HepG2 (cell line): ENCODE measurements around the gene GRK4. TPM values are rescaled to one million over a fixed set of nuclear protein-coding genes. Genes with fewer than 3 reads are reported as not detected.
A peak's percentile ranks its signal among the peaks of the same experiment; 100 is the strongest.

ENCODE experiments used
- ARID2 ChIP-seq: sonication (generic); formaldehyde crosslinking; IDR thresholded peaks from 2 replicates; pipeline ENCODE4 v1.8.1; 2022; ENCODE audit warnings: mild to moderate bottlenecking, missing genetic modification reagents, borderline replicate concordance
- EEA1 ChIP-seq: sonication (generic); formaldehyde crosslinking; IDR thresholded peaks from 2 replicates; pipeline ENCODE4 v1.5.1; 2020; ENCODE audit warnings: mild to moderate bottlenecking, missing genetic modification reagents, borderline replicate concordance
- ETS1 ChIP-seq: sonication (generic); formaldehyde crosslinking; IDR thresholded peaks from 2 replicates; pipeline ENCODE4 v1.4.0; 2020; ENCODE audit warnings: missing genetic modification reagents
- FOXC1 ChIP-seq: sonication (generic); formaldehyde crosslinking; IDR thresholded peaks from 2 replicates; pipeline ENCODE4 v1.8.0; 2022; ENCODE audit warnings: mild to moderate bottlenecking, missing genetic modification reagents, borderline replicate concordance
- JDP2 ChIP-seq: sonication (generic); formaldehyde crosslinking; IDR thresholded peaks from 2 replicates; pipeline ENCODE4 v1.8.1; 2022; ENCODE audit warnings: missing genetic modification reagents, borderline replicate concordance
- MBNL3 ChIP-seq: fragments of 250-450 bp; sonication (Bioruptor Pico); conservative IDR thresholded peaks from 2 replicates; pipeline ENCODE4 v1.8.0; 2022; ENCODE audit warnings: mild to moderate bottlenecking, inconsistent platforms
- PTBP1 ChIP-seq: fragments of 200-400 bp; formaldehyde crosslinking; IDR thresholded peaks from 2 replicates; pipeline ENCODE4 v1.6.1; 2018; ENCODE audit warnings: low read length, low read depth; ENCODE audit not compliant: poor library complexity, severe bottlenecking
- SMARCE1 ChIP-seq: fragments of 450-650 bp; IDR thresholded peaks from 2 replicates; pipeline ENCODE4 v1.6.1; 2017; ENCODE audit warnings: borderline replicate concordance
- THRA ChIP-seq: sonication (generic); formaldehyde crosslinking; IDR thresholded peaks from 2 replicates; pipeline ENCODE4 v1.4.0; 2020; ENCODE audit warnings: missing genetic modification reagents, borderline replicate concordance
- ZNF235 ChIP-seq: sonication (generic); formaldehyde crosslinking; IDR thresholded peaks from 2 replicates; pipeline ENCODE4 v1.8.1; 2023; ENCODE audit warnings: mild to moderate bottlenecking, missing genetic modification reagents, borderline replicate concordance
- ZNF615 ChIP-seq: sonication (generic); formaldehyde crosslinking; IDR thresholded peaks from 2 replicates; pipeline ENCODE4 v1.5.0; 2020; ENCODE audit warnings: mild to moderate bottlenecking, missing genetic modification reagents, borderline replicate concordance
- ZNF691 ChIP-seq: sonication (generic); formaldehyde crosslinking; IDR thresholded peaks from 2 replicates; pipeline ENCODE4 v1.4.0; 2020; ENCODE audit warnings: missing genetic modification reagents, low read depth, mild to moderate bottlenecking, borderline replicate concordance
- polyA plus RNA-seq, 8 experiments: library from polyadenylated mRNA; depleted of rRNA in 3 of 8; stranded (reverse) in 7 of 8; unstranded in 1 of 8; fragments of >200 nt; fragmentation: Illumina TruSeq in 4 of 8; extraction: Trizol in 4 of 8; gene quantifications; 2 replicates each; pipeline versions ENCODE4 v1.2.1 to v1.2.3, GENCODE V29; 2011 to 2016; ENCODE audit warnings: low read depth in 4 of 8, missing spikeins in 1 of 8, mixed read lengths in 1 of 8; ENCODE audit not compliant: insufficient read depth in 1 of 8
- total RNA-seq, 5 experiments: library from RNA; depleted of rRNA; stranded (reverse); fragments of >200 nt; fragmentation: Illumina TruSeq; extraction: Trizol; gene quantifications; 2 replicates each; pipeline ENCODE4 v1.2.3, GENCODE V29; 2016; ENCODE audit warnings: low read depth in 1 of 5
- TF ChIP-seq, protein P1 (sequence below): sonication (generic); formaldehyde crosslinking; IDR thresholded peaks from 2 replicates; pipeline ENCODE4 v1.5.1; 2020; ENCODE audit warnings: mild to moderate bottlenecking, missing genetic modification reagents, moderate library complexity
- TF ChIP-seq, protein P2 (sequence below): sonication (generic); formaldehyde crosslinking; IDR thresholded peaks from 2 replicates; pipeline ENCODE4 v1.4.0; 2020; ENCODE audit warnings: mild to moderate bottlenecking, missing genetic modification reagents

Gene GRK4
- total and polyA plus RNA-seq, 2 of the 13 experiments (the other 11 are each of a cell fraction or from before 2014, with no cell fraction given): 1.8 to 2.0 TPM

DNA sequence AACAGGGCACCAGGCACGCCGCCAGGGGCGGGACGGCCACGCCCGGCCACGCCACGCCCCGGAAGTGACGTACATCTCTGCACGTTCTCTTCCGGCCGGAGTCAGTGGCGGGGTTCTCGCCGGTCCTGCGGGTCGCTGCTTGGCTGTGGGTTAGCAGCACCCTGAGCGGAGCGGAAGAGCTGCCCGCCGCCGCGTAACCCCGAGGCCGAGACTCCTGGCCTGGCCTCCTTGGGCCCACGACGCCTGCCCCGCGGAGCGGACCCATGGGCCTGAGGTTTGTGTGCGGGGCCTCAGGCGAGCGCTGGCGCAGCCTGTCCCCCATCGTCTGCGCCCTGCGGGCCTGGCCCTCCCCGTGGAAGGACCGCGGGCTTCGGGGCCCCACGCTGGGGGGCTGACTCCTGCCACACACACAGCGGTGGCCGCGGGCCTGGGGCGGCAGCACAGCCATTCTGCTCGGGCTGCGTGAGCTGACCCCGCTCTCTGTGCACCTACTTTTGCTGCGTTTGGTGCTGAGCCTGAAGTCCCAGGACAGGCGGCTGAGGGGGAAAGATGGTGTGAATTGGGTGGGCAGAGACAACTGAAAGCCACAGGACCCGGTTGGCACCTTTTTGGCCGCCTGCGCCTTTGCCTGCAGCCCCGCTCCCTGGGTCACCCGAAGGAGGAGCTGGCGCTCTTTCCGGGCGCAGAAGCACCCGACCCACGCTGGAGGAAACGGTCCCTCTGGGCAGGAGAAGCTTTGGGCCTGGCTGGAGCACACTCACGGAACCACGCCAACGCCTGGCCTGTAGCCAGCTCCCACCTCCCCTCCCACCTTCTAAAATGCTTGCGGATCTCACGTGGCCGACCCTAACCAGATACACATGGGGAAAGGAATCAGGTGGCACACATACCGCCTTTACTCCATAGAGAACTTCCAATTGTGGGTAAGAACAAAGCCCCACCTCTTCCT lies 28.3 kb upstream of the GRK4 start (continued):
- TF ChIP-seq THRA (0 out of 2 replicates have a peak, but pooled peaks have one; percentile 46), SMARCE1 (no peak), ZNF615 (no peak), MBNL3 (CRISPR knock-in tag) (no peak), ZNF691 (CRISPR knock-in tag) (peak; percentile 47; the same call in 1 of the 2 replicates), ETS1 (CRISPR knock-in tag) (no peak), FOXC1 (CRISPR knock-in tag) (no peak), EEA1 (no peak), JDP2 (CRISPR knock-in tag) (no peak), ZNF235 (CRISPR knock-in tag) (peak; percentile 73; the same call in 1 of the 2 replicates), PTBP1 (no peak), ARID2 (CRISPR knock-in tag) (no peak)
- TF ChIP-seq, protein P1, sequence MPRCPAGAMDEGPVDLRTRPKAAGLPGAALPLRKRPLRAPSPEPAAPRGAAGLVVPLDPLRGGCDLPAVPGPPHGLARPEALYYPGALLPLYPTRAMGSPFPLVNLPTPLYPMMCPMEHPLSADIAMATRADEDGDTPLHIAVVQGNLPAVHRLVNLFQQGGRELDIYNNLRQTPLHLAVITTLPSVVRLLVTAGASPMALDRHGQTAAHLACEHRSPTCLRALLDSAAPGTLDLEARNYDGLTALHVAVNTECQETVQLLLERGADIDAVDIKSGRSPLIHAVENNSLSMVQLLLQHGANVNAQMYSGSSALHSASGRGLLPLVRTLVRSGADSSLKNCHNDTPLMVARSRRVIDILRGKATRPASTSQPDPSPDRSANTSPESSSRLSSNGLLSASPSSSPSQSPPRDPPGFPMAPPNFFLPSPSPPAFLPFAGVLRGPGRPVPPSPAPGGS (CRISPR knock-in tag): peak; percentile 52; the same call in 1 of the 2 replicates
- TF ChIP-seq, protein P2, sequence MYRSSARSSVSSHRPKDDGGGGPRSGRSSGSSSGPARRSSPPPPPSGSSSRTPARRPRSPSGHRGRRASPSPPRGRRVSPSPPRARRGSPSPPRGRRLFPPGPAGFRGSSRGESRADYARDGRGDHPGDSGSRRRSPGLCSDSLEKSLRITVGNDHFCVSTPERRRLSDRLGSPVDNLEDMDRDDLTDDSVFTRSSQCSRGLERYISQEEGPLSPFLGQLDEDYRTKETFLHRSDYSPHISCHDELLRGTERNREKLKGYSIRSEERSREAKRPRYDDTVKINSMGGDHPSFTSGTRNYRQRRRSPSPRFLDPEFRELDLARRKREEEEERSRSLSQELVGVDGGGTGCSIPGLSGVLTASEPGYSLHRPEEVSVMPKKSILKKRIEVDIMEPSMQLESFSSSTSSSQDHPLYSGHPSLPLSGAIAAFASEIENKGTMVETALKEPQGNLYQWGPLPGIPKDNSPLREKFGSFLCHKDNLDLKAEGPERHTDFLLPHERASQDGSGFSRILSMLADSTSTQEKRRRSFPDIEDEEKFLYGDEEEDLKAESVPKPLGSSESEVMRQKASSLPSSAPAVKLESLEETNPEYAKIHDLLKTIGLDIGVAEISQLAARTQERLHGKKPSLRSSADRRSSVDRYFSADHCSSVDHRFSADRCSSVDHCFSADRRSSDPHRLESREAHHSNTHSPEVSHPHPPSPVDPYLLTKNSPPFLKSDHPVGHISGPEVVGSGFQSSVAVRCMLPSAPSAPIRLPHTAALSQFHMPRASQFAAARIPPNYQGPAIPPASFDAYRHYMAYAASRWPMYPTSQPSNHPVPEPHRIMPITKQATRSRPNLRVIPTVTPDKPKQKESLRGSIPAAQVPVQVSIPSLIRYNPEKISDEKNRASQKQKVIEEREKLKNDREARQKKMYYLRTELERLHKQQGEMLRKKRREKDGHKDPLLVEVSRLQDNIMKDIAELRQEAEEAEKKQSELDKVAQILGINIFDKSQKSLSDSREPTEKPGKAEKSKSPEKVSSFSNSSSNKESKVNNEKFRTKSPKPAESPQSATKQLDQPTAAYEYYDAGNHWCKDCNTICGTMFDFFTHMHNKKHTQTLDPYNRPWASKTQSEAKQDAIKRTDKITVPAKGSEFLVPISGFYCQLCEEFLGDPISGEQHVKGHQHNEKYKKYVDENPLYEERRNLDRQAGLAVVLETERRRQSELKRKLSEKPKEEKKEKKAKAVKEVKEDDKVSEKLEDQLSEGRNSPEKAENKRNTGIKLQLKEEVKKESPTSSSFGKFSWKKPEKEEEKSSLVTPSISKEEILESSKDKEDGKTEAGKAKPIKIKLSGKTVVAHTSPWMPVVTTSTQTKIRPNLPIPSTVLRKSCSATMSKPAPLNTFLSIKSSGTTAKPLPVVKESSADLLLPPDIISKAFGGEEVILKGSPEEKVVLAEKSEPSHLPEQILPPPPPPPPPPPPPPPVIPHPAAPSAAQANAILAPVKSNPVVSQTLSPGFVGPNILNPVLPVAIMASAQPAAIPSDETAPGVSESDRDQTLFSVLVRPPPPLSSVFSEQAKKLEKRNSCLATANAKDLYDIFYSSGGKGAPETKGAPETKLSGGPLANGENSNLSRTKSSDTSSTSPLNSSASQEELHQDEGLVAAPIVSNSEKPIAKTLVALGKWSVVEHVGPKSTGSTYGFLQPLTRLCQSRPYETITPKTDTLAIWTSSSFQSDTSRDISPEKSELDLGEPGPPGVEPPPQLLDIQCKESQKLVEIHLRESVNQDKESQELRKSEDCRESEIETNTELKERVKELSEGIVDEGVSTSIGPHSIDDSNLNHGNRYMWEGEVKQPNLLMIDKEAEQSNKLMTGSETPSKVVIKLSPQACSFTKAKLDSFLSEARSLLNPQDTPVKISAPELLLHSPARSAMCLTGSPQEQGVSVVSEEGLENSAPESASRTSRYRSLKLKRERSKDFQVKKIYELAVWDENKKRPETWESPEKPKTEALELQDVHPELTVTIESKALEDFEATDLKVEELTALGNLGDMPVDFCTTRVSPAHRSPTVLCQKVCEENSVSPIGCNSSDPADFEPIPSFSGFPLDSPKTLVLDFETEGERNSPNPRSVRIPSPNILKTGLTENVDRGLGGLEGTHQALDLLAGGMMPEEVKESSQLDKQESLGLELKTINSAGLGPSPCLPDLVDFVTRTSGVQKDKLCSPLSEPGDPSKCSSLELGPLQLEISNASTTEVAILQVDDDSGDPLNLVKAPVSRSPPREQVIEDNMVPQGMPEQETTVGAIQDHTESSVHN: no peak
